Heart left ventricle (tissue), 13 donors: ENCODE measurements around the gene NADSYN1.

Experiments used
- POLR2A ChIP-seq, 2 donors: fragments of 450-650 bp; IDR thresholded peaks; one replicate each; pipeline ENCODE4 v1.6.1; 2017; ENCODE audit warnings: antibody characterized with exemption in 2 of 2, mild to moderate bottlenecking in 2 of 2, moderate library complexity in 2 of 2
- TF ChIP-seq, protein P1 (sequence below), 12 donors: fragments of 200-600 bp; sonication (generic) in 4 of 12; IDR thresholded peaks; one replicate each; pipeline versions ENCODE4 v1.5.0 to v1.8.0; 2018 to 2022; ENCODE audit warnings: antibody characterized with exemption in 12 of 12, mild to moderate bottlenecking in 5 of 12
- donor health status: ischemic (EF 13 %, LVEDD 7.1; RV severe dilation, severe dysfunction).
- donor health status: DM: no; HTN: yes; CAD: no.
- donor health status: DM: no; HTN: no; CAD: no.
- donor health status: ischemic (EF 25% LVEDD 6.9; RV normal size, moderate dysfunction).
- donor health status: ischemic (EF 25% LVEDD 5.7; RV mildly dilated, moderate dysfunction).
- donor health status: ischemic (EF 35%, LVEDD 5.7; RV mildly dilated, moderate dysfunction).
- donor health status: nonischemic (EF 11% LVEDD 7.7; RV severe dilation, severe dysfunction).
- donor health status: DM: yes; HTN: yes; CAD: no.
- donor health status: PGD.
- donor health status: ischemic (EF 29% LVEDD 5.4; RV normal size, mild dysfunction).
- donor health status: nonischemic (EF 23%, LVEDD 6.1; RV moderate dilation, normal function).

GRCh38 chr11:71476031-71476430 lies 23.0 kb downstream of the NADSYN1 start:
- TF ChIP-seq, protein P1, sequence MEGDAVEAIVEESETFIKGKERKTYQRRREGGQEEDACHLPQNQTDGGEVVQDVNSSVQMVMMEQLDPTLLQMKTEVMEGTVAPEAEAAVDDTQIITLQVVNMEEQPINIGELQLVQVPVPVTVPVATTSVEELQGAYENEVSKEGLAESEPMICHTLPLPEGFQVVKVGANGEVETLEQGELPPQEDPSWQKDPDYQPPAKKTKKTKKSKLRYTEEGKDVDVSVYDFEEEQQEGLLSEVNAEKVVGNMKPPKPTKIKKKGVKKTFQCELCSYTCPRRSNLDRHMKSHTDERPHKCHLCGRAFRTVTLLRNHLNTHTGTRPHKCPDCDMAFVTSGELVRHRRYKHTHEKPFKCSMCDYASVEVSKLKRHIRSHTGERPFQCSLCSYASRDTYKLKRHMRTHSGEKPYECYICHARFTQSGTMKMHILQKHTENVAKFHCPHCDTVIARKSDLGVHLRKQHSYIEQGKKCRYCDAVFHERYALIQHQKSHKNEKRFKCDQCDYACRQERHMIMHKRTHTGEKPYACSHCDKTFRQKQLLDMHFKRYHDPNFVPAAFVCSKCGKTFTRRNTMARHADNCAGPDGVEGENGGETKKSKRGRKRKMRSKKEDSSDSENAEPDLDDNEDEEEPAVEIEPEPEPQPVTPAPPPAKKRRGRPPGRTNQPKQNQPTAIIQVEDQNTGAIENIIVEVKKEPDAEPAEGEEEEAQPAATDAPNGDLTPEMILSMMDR (IDR thresholded peaks at IDR 0.05): no peak
- no peak for TF ChIP-seq POLR2A (IDR thresholded peaks at IDR 0.05)
